Measurements from ENCODE around the gene S100A12.

DNA sequence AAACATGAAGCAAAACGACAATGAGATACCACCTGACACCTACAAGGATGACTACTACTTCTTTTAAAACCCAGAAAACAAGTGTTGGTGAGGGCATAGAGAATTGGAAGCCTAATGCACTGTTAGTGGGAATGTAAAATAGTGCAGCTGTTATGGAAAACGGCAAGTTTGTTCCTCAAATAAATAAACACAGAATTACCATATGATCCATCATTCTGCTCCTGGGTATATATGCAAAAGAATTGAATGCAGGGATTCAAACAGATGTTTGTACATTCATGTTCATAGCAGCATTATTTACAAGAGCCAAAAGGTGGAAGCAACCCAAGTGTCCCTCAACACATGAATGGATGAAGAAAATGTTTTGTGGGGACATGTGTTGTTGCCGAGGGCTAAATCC lies 16.8 kb upstream of the S100A12 start:
- TF ChIP-seq, protein P1, sequence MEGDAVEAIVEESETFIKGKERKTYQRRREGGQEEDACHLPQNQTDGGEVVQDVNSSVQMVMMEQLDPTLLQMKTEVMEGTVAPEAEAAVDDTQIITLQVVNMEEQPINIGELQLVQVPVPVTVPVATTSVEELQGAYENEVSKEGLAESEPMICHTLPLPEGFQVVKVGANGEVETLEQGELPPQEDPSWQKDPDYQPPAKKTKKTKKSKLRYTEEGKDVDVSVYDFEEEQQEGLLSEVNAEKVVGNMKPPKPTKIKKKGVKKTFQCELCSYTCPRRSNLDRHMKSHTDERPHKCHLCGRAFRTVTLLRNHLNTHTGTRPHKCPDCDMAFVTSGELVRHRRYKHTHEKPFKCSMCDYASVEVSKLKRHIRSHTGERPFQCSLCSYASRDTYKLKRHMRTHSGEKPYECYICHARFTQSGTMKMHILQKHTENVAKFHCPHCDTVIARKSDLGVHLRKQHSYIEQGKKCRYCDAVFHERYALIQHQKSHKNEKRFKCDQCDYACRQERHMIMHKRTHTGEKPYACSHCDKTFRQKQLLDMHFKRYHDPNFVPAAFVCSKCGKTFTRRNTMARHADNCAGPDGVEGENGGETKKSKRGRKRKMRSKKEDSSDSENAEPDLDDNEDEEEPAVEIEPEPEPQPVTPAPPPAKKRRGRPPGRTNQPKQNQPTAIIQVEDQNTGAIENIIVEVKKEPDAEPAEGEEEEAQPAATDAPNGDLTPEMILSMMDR (IDR thresholded peaks at IDR 0.05; ENCODE audit: insufficient read depth, low read length, poor library complexity, severe bottlenecking), result no peak
- no peak for TF ChIP-seq EZH2phosphoT487 (conservative IDR thresholded peaks at IDR 0.05; ENCODE audit: low read length)

All from SU-DHL-6 (cell line).